ENCODE data around the gene IL13.

The IL13 gene

DNA sequence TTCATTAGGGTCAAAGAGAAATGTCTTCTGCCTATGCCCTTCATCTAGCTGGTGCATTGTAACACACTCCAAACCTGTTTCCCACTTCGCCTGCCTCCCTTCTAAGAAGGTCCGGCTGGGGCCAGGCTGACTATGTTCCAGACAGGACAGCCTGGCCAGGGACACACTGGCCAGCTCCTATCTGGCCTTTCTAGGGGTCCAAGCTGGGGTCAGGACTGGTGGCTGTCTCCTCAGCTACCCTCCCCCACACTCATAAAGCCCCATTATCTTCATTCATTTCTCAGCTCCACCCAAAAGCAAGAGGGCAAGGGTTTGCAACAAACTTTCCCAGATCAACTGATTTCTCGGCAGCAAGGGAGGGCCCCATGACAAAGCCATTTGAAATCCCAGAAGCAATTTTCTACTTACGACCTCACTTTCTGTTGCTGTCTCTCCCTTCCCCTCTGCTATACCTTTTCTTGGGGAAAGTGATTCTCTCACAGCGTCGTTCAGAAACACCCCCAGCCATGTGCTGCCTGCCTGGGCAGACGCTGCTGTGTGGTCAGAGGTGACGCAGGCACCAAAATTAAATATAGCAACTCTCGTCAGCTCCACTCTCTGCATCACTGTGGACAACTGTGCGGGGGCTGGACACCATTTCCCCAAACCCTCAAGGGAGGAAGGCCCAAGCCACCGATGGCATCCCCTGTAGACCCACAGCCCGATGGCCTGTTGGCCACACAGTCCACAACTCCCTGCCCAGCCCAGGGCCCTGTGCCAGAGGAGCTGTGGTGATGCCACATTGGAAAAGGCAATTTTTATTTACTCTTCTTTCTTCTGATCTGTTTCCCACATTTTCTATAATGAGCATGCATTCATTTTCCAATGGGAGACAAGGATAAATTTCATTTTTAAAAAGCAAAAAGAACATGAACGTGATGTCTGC, 6.1 kb downstream of the IL13 start:
- Histone ChIP-seq H4K8ac (ENCODE audit: low read depth, low read length) (no peak overlapping the region), H3K9ac (ENCODE audit: low read length) (no peak overlapping the region), H2BK12ac (ENCODE audit: low read length) (no peak overlapping the region), H3K23ac (ENCODE audit: low read length) (no peak overlapping the region), H3K79me1 (ENCODE audit: low read length) (no peaks in the 10 kb centered on the region), H2BK120ac (ENCODE audit: insufficient read depth, low read length, poor library complexity) (no peak overlapping the region), H3K4me1 (ENCODE audit: control insufficient read depth in 1 of 2, insufficient read depth in 2 of 2, low read length in 2 of 2) (no peaks in the 10 kb centered on the region), H3K4ac (ENCODE audit: low read depth, low read length) (no peak overlapping the region), H3K9me3 (ENCODE audit: insufficient read depth, low read depth, low read length) (peaks cover 2% of the 10 kb centered on the region), H3K4me3 (ENCODE audit: low read depth, low read length) (no peak overlapping the region), H4K91ac (ENCODE audit: low read depth, low read length) (no peak overlapping the region), H3K36me3 (ENCODE audit: control insufficient read depth in 1 of 2, insufficient read depth in 2 of 2, low read length in 2 of 2) (no peaks in the 10 kb centered on the region), H2AK5ac (ENCODE audit: low read length) (no peak overlapping the region), H4K12ac (ENCODE audit: low read depth, low read length) (no peak overlapping the region), H3K27me3 (ENCODE audit: insufficient read depth, low read length) (no peaks in the 10 kb centered on the region), H3K27ac (ENCODE audit: low read depth, low read length) (no peak overlapping the region), H3K14ac (ENCODE audit: low read length) (no peak overlapping the region), H3K79me2 (ENCODE audit: control insufficient read depth, insufficient read depth, low read length, poor library complexity) (no peaks in the 10 kb centered on the region), H3K18ac (ENCODE audit: low read length) (no peak overlapping the region), H3K4me2 (ENCODE audit: low read length) (no peak overlapping the region), H2AFZ (ENCODE audit: insufficient read depth, low read length, poor library complexity) (no peak overlapping the region), H2BK5ac (ENCODE audit: low read depth, low read length, poor library complexity) (no peak overlapping the region)
- DNase-seq, result no peak
- WGBS (ENCODE audit: extremely low coverage, insufficient coverage, insufficient read length), result no CpG with 5 or more reads among the region's 13 CpGs

DNA sequence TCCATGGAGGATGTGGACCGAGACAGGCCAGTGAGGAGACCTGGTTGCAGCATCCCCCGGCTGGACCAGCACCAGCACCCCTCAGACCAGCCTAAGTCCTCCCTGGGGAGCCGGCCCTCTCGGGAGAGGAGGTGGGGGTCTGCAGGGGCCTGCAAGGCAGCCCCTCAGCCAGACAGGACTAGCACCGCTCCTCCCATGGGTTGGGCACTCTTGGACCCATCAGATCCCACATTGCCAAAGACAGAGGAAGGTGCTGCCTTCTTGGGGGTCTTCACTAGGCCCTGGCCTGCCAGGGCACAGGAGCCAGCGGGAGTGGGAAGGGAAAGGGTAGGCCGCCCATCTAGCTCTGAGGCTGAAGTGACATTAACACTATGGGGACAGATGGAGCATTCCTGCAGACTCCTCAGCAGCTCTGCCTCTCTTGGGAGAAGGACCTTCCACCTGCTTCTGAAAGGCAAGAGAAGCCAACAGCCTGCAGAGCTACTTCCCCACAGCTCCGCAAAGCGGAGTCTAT, 6.8 kb downstream of the IL13 start:
- no peaks in the 10 kb centered on the region for H3K79me1 ChIP-seq (ENCODE audit: low read length)
- no peak overlapping the region for H4K91ac ChIP-seq (ENCODE audit: low read depth, low read length)
- H3K4me1 ChIP-seq (ENCODE audit: control insufficient read depth in 1 of 2, insufficient read depth in 2 of 2, low read length in 2 of 2), result no peaks in the 10 kb centered on the region
- no peaks in the 10 kb centered on the region for H3K27me3 ChIP-seq (ENCODE audit: insufficient read depth, low read length)
- no peak overlapping the region for H3K4ac ChIP-seq (ENCODE audit: low read depth, low read length)
- WGBS (ENCODE audit: extremely low coverage, insufficient coverage, insufficient read length), result no CpG with 5 or more reads among the region's 9 CpGs
- H2BK12ac ChIP-seq (ENCODE audit: low read length), result no peak overlapping the region
- no peak overlapping the region for H3K23ac ChIP-seq (ENCODE audit: low read length)
- H3K18ac ChIP-seq (ENCODE audit: low read length), result no peak overlapping the region
- H3K4me2 ChIP-seq (ENCODE audit: low read length), result no peak overlapping the region
- no peaks in the 10 kb centered on the region for H3K79me2 ChIP-seq (ENCODE audit: control insufficient read depth, insufficient read depth, low read length, poor library complexity)
- no peak overlapping the region for H2AK5ac ChIP-seq (ENCODE audit: low read length)
- no peaks in the 10 kb centered on the region for H3K36me3 ChIP-seq (ENCODE audit: control insufficient read depth in 1 of 2, insufficient read depth in 2 of 2, low read length in 2 of 2)
- H3K4me3 ChIP-seq (ENCODE audit: low read depth, low read length), result no peak overlapping the region
- no peak overlapping the region for H3K9ac ChIP-seq (ENCODE audit: low read length)
- H4K8ac ChIP-seq (ENCODE audit: low read depth, low read length), result no peak overlapping the region
- no peak for DNase-seq
- H2BK5ac ChIP-seq (ENCODE audit: low read depth, low read length, poor library complexity), result no peak overlapping the region
- no peak overlapping the region for H3K14ac ChIP-seq (ENCODE audit: low read length)
- H3K27ac ChIP-seq (ENCODE audit: low read depth, low read length), result no peak overlapping the region
- H2BK120ac ChIP-seq (ENCODE audit: insufficient read depth, low read length, poor library complexity), result no peak overlapping the region
- no peak overlapping the region for H2AFZ ChIP-seq (ENCODE audit: insufficient read depth, low read length, poor library complexity)
- H3K9me3 ChIP-seq (ENCODE audit: insufficient read depth, low read depth, low read length), result no peaks in the 10 kb centered on the region
- H4K12ac ChIP-seq (ENCODE audit: low read depth, low read length), result no peak overlapping the region

DNA sequence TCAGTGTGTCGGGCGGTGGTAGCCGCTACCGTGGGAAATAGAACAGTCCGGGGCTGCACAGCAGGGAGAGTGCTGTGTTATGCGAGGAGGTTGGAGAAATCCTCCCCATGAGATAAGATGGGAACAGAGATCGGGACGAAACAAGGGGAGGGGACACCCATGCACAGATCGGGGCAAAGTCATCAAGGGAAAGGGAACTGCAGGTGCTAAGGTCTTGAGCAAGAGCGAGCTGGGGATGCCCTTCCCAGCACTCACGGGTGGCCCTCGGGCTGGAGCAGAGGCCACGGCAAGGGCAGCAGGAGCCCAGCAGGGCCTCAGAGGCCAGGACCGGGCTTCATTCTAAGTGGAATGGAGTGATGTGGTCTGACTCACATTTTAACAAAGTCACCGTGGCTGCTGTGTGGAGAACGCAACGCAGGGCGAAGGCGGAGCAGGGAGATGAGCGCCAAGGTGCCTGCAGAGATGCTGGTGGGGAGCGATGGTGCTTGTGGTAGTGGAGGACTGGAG, 7.7 kb downstream of the IL13 start:
- H3K27me3 ChIP-seq (ENCODE audit: insufficient read depth, low read length), result no peaks in the 10 kb centered on the region
- no peak overlapping the region for H3K4me3 ChIP-seq (ENCODE audit: low read depth, low read length)
- WGBS (ENCODE audit: extremely low coverage, insufficient coverage, insufficient read length), result no CpG with 5 or more reads among the region's 21 CpGs
- H3K14ac ChIP-seq (ENCODE audit: low read length), result no peak overlapping the region
- no peak overlapping the region for H3K23ac ChIP-seq (ENCODE audit: low read length)
- no peaks in the 10 kb centered on the region for H3K9me3 ChIP-seq (ENCODE audit: insufficient read depth, low read depth, low read length)
- H3K9ac ChIP-seq (ENCODE audit: low read length), result no peak overlapping the region
- DNase-seq, result peak in 1 of 2 donors; percentile 19
- H3K36me3 ChIP-seq (ENCODE audit: control insufficient read depth in 1 of 2, insufficient read depth in 2 of 2, low read length in 2 of 2), result no peaks in the 10 kb centered on the region
- no peak overlapping the region for H4K91ac ChIP-seq (ENCODE audit: low read depth, low read length)
- H4K12ac ChIP-seq (ENCODE audit: low read depth, low read length), result no peak overlapping the region
- H2AFZ ChIP-seq (ENCODE audit: insufficient read depth, low read length, poor library complexity), result no peak overlapping the region
- H3K4me2 ChIP-seq (ENCODE audit: low read length), result no peak overlapping the region
- H2BK12ac ChIP-seq (ENCODE audit: low read length), result no peak overlapping the region
- no peak overlapping the region for H3K4ac ChIP-seq (ENCODE audit: low read depth, low read length)
- no peaks in the 10 kb centered on the region for H3K79me2 ChIP-seq (ENCODE audit: control insufficient read depth, insufficient read depth, low read length, poor library complexity)
- H2AK5ac ChIP-seq (ENCODE audit: low read length), result no peak overlapping the region
- H3K79me1 ChIP-seq (ENCODE audit: low read length), result no peaks in the 10 kb centered on the region
- no peak overlapping the region for H2BK5ac ChIP-seq (ENCODE audit: low read depth, low read length, poor library complexity)
- no peaks in the 10 kb centered on the region for H3K4me1 ChIP-seq (ENCODE audit: control insufficient read depth in 1 of 2, insufficient read depth in 2 of 2, low read length in 2 of 2)
- H2BK120ac ChIP-seq (ENCODE audit: insufficient read depth, low read length, poor library complexity), result no peak overlapping the region
- H4K8ac ChIP-seq (ENCODE audit: low read depth, low read length), result no peak overlapping the region
- H3K18ac ChIP-seq (ENCODE audit: low read length), result no peak overlapping the region
- H3K27ac ChIP-seq (ENCODE audit: low read depth, low read length), result no peak overlapping the region

DNA sequence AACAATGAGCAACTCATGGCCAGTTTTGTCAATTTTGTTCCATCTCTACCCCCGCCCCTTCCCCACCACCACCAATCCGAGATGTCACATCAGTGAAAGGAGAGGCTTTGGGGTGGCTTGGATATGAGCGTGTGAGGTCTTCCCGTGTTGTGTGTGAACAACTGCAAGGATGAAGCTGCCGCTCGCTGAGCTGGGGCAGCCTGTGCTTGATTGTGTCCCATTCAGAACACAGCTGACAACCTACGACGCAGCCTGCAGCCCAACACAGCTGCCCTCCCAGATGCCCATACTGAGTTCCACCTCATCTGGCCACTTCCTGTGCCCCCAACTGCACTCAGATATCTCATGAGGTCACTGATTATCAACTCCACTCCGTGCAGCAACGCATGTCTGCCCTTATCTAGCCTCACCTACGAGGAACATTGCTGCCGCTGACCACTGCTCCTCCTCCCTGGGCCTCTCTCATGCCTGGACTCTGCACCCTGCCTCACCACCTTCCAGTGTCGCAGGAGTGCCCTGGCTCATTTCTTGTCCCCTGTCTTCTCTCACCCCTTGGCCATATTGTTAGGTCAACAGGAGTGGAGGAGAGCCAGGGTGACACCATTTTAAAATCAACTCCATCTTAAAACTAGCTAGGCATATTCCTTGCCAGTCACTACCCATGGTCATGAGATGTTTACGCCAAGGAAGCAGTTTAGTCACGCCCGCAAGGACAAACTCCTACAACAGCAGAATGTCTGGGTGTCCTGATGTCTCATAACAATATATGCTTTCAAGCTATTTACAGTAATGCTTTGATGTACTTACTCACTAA, 8.5 kb downstream of the IL13 start:
- H3K9ac ChIP-seq (ENCODE audit: low read length), result no peak overlapping the region
- no peaks in the 10 kb centered on the region for H3K36me3 ChIP-seq (ENCODE audit: control insufficient read depth in 1 of 2, insufficient read depth in 2 of 2, low read length in 2 of 2)
- H3K18ac ChIP-seq (ENCODE audit: low read length), result no peak overlapping the region
- WGBS (ENCODE audit: extremely low coverage, insufficient coverage, insufficient read length), result no CpG with 5 or more reads among the region's 16 CpGs
- peak overlapping the region; percentile 6 for H3K4me3 ChIP-seq (ENCODE audit: low read depth, low read length)
- no peak overlapping the region for H4K12ac ChIP-seq (ENCODE audit: low read depth, low read length)
- H3K23ac ChIP-seq (ENCODE audit: low read length), result no peak overlapping the region
- H2BK120ac ChIP-seq (ENCODE audit: insufficient read depth, low read length, poor library complexity), result no peak overlapping the region
- H2BK12ac ChIP-seq (ENCODE audit: low read length), result no peak overlapping the region
- no peak overlapping the region for H3K14ac ChIP-seq (ENCODE audit: low read length)
- H3K4me2 ChIP-seq (ENCODE audit: low read length), result no peak overlapping the region
- H3K4me1 ChIP-seq (ENCODE audit: control insufficient read depth in 1 of 2, insufficient read depth in 2 of 2, low read length in 2 of 2), result no peaks in the 10 kb centered on the region
- no peak overlapping the region for H2AK5ac ChIP-seq (ENCODE audit: low read length)
- no peaks in the 10 kb centered on the region for H3K9me3 ChIP-seq (ENCODE audit: insufficient read depth, low read depth, low read length)
- no peak overlapping the region for H3K27ac ChIP-seq (ENCODE audit: low read depth, low read length)
- H2AFZ ChIP-seq (ENCODE audit: insufficient read depth, low read length, poor library complexity), result no peak overlapping the region
- no peaks in the 10 kb centered on the region for H3K79me2 ChIP-seq (ENCODE audit: control insufficient read depth, insufficient read depth, low read length, poor library complexity)
- H3K27me3 ChIP-seq (ENCODE audit: insufficient read depth, low read length), result no peaks in the 10 kb centered on the region
- no peak overlapping the region for H4K91ac ChIP-seq (ENCODE audit: low read depth, low read length)
- H3K4ac ChIP-seq (ENCODE audit: low read depth, low read length), result no peak overlapping the region
- H3K79me1 ChIP-seq (ENCODE audit: low read length), result no peaks in the 10 kb centered on the region
- no peak overlapping the region for H2BK5ac ChIP-seq (ENCODE audit: low read depth, low read length, poor library complexity)
- DNase-seq, result no peak
- H4K8ac ChIP-seq (ENCODE audit: low read depth, low read length), result no peak overlapping the region
